NCI-H146 treated with DMSO at 0.1 percent for 48 hours (cell line): ENCODE measurements around the gene TNRC18.
A peak's percentile ranks its signal among the peaks of the same experiment; 100 is the strongest.
"Not testable (repeated sequence)": the region's sequence is repeated elsewhere in the genome, so short reads cannot be mapped to it uniquely, and the experiment has no call there.

Source experiments
- DNase-seq: peaks from one replicate; lab custom pipeline; 2025; ENCODE audit not compliant: unreplicated experiment; lab: John Stamatoyannopoulos, UW

The TNRC18 gene, protein sequence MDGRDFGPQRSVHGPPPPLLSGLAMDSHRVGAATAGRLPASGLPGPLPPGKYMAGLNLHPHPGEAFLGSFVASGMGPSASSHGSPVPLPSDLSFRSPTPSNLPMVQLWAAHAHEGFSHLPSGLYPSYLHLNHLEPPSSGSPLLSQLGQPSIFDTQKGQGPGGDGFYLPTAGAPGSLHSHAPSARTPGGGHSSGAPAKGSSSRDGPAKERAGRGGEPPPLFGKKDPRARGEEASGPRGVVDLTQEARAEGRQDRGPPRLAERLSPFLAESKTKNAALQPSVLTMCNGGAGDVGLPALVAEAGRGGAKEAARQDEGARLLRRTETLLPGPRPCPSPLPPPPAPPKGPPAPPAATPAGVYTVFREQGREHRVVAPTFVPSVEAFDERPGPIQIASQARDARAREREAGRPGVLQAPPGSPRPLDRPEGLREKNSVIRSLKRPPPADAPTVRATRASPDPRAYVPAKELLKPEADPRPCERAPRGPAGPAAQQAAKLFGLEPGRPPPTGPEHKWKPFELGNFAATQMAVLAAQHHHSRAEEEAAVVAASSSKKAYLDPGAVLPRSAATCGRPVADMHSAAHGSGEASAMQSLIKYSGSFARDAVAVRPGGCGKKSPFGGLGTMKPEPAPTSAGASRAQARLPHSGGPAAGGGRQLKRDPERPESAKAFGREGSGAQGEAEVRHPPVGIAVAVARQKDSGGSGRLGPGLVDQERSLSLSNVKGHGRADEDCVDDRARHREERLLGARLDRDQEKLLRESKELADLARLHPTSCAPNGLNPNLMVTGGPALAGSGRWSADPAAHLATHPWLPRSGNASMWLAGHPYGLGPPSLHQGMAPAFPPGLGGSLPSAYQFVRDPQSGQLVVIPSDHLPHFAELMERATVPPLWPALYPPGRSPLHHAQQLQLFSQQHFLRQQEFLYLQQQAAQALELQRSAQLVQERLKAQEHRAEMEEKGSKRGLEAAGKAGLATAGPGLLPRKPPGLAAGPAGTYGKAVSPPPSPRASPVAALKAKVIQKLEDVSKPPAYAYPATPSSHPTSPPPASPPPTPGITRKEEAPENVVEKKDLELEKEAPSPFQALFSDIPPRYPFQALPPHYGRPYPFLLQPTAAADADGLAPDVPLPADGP (N-terminal part only)

DNA sequence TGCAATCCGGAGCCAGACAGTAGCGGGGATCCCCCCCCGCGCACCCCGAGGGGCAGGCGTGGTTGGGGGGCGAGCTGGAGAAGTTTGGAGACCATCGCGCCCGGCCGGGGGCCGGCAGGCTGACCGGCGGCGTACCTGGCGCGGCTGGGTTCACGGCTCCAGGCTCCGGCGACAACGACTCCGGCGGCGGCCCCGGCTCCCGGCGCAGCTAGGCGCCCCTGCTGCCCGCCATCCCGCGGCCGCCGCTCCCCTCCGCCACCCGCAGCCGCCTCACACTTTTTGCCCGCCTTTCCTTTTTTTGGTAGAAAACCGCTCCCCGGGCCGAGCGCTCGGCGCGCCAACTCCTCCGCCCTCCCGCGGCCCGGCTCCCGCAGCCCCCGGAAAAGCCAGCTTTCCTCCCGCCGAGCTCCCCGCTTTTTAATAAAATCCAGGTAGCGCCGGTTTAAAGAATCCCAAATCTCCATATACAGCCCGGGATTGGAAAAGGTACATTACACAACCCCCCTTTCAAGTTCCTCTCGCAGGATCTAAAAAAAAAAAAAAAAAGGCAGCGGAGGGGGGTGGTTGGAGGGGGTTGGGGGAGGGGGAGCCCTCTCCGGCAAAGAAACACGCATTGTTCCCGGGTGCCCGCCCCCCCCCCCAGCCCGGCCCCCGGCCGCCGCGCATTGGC, at the start of gene TNRC18:
TNRC18 (minus strand) TSS at position 529 of the 670 bp plus-strand sequence. CDS start 2,588 bp downstream, outside the sequence.
- no peak for DNase-seq

DNA sequence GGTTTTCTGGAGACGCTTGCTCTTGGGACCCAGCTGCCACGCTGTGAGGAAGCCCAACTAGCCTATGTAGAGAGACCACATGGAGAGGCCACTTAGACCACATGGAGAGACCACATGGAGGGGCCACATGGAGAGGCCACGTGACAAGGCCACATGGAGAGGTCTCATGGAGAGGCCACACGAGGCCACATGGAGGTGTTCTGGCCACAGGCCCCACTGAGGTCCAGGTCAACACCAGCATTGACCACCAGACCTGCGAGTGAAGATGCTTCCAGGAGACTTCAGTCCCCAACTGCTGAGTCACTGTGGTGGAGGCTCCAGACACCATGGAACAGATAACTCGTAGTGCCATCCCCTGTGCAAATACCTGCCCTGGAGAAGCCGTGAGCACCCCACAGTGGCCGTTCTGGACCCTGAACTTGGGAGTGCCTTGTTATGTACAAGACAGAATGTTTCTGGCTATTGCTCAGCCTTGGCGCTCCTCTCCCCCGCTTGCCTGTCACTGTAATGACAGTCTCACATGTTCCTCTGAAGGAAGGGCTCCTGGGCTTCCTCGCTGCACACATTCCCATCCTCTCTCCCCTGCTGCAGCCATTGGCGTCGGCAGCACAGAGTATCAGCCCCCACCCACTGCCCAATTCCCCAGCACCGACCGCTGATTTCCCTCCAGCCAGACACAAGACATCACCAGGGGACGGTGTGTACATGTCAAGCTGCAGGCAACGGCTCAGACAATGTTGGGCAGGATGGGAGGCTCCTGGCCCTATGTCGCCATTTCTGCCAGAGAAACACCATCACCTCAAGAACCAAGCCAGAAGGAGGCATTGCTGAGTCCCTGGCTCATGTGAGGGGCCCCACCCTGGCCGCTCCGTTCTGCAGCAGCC, 49.0 kb upstream of the TNRC18 start:
- DNase-seq: peak; percentile 68

DNA sequence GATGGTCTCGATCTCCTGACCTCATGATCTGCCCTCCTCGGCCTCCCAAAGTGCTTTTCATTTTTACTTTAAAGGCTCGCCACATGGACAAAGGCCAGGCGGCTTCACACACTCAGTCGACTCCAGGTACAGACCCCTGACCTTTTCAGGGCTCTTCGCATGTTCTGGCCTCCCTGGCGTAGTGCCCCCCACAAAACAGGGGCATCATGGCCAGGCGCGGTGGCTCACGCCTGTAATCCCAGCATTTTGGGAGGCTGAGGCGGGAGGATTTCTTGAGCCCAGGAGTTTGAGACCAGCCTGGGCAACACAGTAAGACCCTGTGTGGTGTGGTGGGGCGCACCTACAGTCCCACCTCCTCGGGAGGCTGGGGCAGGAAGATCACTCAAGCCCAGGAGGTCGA, 48.0 kb upstream of the TNRC18 start:
- DNase-seq: not testable (repeated sequence)

DNA sequence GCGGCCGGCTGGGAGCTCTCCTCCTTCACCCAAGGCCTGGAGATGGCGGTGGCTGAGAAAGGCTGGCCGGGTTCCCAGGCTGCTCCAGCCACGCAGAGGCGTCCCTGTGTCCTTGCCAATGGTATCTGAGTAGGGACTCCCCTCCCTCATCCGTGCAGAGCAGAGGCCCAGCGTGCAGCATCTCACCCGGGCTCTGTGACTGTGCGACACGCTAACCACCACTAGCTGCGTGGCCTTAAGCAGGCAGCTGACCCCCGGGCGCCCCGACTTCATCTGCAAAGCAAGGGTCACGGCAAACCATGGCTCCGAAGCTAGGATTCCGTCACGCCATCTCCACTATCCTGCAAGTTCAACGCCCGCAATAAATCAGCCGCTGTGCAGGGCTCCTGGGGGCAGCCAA, 47.2 kb upstream of the TNRC18 start:
- no peak for DNase-seq

DNA sequence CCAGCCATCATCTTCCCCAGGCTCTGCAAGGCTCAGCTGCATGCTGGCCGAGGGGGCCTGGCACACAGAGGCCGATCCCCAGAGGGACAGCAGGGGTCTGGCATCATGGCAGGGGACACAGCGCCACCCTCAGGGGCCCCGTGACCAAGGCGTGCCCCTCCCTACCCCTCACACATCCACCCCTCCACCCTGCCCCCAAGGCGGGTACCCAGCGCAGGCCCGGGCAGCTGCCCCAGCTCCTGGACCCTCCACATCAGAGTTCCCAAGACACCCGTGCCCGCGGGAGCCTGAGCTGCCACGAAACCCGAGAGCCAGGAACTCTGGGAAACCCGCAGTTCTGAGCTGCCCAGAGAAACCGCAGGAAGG, 46.5 kb upstream of the TNRC18 start:
- DNase-seq: no peak

DNA sequence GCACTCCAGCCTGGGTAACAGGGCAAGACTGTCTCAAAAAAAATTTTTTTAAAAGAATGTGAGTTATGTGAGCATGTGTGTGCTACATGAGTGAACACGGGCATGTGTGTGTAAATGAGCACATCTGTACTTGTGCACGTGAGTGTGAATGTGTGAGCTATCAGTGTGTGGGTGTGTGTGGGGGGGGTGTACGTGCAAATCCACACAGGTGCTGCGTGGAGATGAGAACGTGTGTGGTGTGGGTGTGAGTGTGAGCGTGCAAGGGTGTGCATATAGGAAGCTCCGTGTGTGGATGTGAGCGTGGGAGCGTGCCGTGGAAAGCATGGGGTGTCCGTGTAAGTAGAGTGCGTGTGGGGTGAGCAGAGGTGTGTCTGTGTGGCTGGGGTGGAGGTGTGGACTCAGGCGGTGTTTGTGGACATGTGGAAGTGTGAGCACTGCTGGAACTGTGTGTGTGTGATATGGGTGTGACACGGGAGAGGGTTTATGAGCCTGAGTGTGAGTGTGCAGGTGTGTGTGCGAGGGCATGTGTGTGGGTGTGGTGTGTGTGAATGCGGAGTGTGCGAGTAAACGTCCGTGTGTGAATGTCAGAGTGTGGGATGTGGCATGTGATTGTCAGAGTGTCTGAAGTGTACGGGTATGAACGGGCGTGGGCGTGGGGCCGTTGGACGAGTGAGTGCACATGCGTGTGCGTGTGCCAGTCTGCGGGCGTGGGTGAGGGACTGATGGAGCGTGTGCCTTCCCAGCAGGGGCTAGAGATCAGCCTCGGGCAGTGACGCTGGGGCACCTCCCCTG, 45.9 kb upstream of the TNRC18 start:
- DNase-seq: no peak

DNA sequence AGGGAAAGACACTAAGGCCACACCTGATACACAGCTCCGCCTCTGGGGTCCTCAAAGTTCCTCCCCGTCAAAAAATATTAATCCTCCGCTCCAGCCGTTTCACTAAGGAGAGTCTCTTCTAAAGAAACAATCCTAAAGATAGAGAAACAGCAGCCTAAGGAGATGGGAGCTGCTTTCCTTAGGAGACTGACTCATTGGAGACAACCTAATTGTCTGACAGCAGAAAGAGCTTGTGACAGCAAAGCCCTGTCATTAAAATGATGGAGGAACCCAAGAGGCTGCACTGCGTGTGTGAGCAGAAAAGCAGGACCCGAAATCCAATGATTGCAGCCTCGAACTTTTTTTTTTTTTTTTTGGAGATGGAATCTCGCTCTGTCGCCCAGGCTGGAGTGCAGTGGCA, 44.0 kb upstream of the TNRC18 start:
- no peak for DNase-seq

DNA sequence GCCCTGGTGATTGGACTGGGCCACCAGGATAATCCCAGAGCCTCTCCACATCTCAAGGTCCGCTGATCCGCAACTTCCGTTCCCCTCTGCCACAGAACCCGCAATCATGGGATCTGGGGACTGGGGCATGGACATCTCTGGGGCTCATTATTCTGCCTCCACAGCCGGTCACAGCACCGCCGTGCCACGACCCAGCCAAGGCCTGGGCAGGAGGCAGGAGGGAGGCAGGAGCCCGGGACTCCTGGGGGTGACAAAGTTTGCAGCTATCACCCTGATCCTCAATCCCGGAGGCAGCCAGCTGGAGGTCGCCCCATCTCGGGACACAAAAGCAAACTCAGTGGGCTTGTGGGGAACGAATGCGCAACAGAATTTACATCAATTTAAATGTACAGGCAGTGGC, 42.9 kb upstream of the TNRC18 start:
- DNase-seq: no peak

DNA sequence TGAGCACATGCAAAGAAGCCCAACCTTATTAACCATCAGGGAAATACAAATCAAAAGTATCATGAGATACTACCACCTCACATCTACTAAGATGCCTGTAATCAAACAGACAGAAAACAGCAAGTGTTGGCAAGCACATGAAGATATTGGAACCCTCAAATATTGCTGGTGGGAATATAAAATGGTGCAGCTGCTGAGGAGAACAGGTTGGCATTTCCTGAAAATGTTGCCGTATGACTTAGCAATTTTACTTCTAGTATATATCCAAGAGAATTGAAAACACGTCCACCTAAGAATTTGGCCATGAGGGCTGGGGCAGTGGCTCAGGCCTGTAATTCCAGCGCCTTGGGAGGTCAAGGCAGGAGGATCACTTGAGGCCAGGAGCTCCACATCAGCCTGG, 39.4 kb upstream of the TNRC18 start:
- no peak for DNase-seq

DNA sequence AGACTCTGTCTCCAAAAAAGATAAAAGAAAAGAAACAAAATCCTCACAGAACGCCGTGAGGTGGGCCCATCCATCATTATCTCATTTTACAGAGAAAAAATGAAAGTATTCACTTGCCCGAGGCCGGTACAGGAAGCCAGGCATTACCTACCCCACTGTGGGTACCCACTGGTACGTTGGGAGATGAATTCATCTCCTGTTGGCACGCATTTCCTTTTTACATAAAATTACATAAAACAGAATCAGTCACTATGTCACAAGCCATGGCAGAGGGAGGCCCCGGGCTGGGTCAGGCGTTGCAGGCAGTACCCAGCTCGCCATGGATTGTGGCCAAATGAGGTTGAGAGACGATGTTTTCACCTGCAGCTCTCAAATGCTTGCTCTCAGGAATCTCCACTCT, 38.6 kb upstream of the TNRC18 start:
- DNase-seq: no peak

DNA sequence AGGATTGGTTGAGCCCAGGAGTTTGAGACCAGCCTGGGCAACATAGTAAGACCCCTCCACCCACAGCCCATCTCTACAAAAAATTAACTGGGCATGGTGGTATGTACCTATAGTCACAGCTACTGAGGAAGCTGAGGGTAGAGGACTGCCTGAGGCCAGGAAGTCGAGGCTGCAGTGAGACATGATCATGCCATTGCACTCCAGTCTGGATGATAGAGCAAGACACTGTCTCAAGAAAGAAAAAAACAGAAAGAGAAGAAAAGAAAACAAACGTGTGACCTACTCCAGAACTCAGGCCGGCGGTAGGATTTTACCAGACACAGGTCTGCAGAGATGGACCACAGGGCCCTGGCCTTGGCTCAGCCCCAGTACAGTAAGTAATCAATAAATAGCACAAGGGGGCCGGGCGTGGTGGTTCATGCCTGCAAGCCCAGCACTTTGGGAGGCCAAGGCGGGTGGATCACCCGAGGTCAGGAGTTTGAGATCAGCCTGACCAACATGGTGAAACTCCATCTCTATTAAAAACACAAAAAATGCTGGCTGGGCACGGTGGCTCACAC, 35.4 kb upstream of the TNRC18 start:
- no peak for DNase-seq

DNA sequence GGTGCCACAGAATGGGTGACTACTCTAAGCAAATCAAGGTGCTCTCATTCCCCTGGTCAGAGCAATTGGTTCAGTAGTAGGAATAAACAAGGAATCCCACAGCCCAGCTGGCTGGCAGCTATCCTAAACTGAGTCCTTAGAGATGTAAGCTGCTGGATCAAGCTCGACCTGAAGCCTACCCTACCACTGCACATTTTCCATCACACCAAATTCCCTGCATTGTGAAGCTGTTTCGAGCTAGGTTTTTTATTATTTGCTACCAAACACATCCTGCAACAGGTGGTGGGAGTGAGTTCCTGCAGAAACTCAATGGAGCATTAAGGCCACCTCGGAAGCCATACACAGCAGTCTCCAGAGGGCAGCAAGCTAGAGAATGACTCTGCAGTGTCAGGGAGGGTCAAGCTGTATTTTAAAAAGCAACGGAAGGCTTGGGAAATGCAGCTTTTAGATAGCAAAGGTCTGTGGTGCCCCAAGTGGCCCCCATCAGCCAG, 33.7 kb upstream of the TNRC18 start:
- DNase-seq: no peak

DNA sequence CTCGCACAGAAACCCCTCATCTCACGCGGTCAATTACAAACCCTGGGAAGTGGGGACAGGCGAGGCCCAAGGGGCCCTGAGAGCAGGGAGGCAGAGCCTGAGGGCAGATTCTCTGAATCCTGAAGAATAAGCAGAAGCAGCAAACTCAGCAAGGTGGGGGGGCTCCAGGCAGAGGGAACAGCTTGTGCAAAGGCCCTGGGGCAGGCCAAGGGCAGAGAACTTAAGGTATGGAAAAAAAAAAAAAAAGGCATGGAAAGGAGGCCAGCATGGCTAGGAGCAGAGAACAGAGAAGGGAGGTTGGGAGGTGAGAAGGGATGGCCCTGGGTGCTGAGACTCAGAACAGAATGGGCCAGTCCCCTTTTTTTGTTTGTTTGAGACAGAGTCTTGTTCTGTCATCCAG, 32.8 kb upstream of the TNRC18 start:
- DNase-seq: no peak

DNA sequence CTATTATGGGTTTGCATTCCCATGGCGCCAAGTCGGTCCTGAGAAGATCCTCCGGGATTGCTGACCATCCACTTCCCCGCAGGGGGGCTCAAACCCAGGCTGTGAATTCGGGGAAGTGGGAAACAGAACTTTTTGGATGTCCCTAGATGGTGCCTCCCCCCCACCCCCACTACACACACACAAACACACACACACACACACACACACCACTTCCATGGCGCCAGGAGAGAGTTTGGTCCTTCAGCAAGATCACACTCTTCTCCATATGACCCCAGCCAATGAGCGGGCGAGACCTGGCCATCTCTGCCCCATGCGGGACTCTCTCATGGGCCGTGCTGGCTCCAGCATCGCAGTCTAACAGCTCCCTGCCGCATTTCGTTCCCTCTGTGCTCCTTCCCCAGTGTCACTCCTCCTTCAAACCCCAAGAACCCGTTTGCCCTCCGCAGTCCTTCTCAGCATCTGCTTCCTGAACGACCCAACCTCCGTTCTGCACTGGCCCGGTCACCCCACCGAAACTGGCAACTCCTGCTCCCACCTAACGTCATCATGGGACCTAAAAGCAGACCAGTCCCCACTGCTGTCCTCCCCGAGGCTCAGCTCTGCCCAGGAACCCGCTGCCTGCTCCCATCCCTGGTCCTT, 32.1 kb upstream of the TNRC18 start:
- DNase-seq: no peak

DNA sequence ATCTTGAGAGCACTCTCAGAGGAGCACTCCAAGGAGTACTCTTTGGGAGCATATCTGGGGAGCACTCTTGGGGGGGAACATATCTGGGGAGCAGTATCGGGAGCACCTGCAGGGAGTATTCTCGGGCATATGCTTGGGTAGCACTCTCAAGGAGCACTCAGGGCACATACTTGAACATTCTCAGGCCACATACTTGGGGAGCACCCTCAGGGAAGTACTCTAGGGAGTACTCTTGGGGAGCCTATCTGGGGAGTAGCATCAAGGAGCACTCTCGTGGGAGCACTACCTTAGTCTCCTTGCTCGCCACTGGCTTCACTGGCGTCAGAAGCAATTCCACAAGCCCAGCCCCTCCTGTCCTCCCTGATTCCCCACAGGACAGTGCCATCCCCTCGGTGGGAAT, 31.5 kb upstream of the TNRC18 start:
- DNase-seq: no peak

DNA sequence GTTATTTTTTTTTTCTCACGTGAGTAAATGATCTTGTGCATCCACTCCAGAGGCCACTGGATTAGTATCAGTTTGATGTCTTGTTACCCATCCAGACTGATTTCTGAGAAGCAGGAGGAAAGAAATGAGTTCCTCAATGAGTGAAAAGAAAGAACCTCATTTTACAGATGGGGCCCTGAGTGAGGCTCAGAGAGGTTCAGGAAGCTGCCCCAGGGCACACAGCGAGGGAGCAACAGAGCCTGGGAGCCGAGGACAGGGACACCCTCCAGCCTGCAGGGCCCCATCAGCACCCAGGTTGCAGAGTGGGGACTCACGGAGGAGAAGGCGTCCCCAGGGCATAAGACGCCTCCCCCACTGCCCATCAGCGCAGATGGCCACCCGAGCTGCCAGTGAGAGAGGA, 30.9 kb upstream of the TNRC18 start:
- no peak for DNase-seq

DNA sequence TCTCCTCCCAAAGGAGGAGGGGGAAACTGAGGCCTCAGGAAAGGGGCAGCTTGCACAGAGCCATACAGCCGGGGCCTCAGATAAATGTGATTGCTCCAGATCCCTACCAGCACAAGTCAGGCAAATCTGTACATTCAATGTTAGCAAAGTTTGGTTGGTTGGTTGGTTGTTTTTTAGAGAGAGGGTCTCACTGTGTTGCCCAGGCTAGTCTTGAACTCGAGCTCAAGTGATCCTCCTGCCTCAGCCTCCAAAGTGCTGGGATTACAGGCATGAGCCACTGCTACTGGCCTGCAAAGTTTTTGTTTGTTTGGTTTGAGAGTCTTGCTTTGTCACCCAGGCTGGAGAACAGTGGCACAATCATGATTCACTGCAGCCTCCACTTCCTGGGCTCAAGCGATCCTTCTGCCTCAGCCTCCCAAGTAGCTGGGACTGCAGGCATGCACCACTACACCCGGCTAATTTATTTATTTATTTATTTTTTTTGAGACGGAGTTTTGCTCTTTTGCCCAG, 30.0 kb upstream of the TNRC18 start:
- DNase-seq: no peak

DNA sequence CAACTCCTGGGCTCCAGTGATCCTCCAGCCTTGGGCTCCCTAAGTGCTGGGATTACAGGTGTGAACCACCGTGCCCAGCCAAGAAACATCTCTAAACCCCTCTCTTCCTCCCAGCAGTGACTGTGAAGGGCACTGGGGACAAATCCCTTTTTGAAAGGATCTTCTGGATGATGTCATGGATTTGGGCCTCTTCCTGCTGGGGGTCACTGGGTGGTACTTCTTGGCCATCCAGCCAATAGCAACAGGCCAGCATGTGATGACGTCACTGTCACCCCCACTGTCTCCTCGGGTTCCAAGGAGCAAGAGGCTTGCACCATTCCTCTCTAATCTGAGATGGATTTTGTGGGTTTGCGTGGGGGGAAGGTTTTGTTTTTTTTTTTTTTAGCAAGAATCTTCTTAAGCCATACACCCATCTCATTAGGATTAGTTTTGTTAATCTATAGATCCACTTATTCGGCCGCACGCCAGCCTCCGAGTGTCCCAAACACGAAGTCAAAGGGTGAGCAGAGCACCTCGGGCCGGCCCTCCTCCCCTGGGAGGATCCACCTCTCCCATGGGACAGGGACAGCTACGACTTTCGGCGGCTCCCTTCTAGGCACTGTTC, 29.4 kb upstream of the TNRC18 start:
- DNase-seq: no peak
